Measurements from ENCODE around the gene CHRNA7.

CHRNA7 gene

DNA sequence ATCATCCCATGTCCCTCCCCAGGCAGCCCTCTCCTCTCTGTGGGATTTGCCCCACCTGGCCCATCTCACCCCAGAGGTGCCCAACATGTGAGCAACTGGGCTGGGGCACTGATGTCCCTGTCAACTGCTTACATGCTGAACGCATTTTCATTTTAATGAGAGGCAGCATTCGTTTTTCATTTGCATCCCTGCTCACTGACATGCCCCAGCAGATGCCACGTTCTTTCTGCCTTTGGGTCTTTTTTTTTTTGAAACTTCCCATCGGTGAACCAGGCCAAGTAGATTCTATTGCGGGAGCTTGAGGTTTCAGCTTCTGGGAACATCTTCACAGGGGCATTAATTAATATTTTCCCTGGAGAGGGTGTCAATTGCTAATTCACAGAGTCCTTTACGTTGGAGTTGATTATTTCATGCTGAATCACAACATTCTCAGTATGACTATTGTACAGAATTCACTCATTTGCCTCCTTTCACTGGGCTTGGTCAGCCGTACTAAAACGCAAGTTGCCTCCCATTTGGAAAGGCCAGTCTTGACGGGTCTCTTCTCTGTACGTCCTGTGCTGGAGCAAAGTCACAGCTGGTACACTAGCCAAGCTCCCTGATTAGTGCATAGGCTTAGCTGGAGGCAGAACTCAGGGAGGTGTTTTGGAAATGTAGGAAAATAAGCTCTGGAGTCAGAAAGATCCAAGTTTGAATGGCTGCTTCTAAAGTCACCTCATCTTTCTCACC lies 69.8 kb downstream of the CHRNA7 start:
- no peak overlapping the region for H4K91ac ChIP-seq (ENCODE audit: low read depth, low read length)
- H3K36me3 ChIP-seq (ENCODE audit: control insufficient read depth in 1 of 2, insufficient read depth in 2 of 2, low read length in 2 of 2) = no peaks in the 10 kb centered on the region
- no peak overlapping the region for H3K27ac ChIP-seq (ENCODE audit: low read depth, low read length)
- no peak for DNase-seq
- H3K4ac ChIP-seq (ENCODE audit: low read depth, low read length) = no peak overlapping the region
- H3K4me2 ChIP-seq (ENCODE audit: low read length) = no peak overlapping the region
- no peak overlapping the region for H2BK120ac ChIP-seq (ENCODE audit: insufficient read depth, low read length, poor library complexity)
- no peaks in the 10 kb centered on the region for H3K27me3 ChIP-seq (ENCODE audit: insufficient read depth, low read length)
- H4K8ac ChIP-seq (ENCODE audit: low read depth, low read length) = no peak overlapping the region
- H2BK12ac ChIP-seq (ENCODE audit: low read length) = no peak overlapping the region
- H3K23ac ChIP-seq (ENCODE audit: low read length) = no peak overlapping the region
- no peaks in the 10 kb centered on the region for H3K79me1 ChIP-seq (ENCODE audit: low read length)
- no peak overlapping the region for H4K12ac ChIP-seq (ENCODE audit: low read depth, low read length)
- no peak overlapping the region for H3K4me3 ChIP-seq (ENCODE audit: low read depth, low read length)
- H3K4me1 ChIP-seq (ENCODE audit: control insufficient read depth in 1 of 2, insufficient read depth in 2 of 2, low read length in 2 of 2) = no peaks in the 10 kb centered on the region
- no peak overlapping the region for H3K14ac ChIP-seq (ENCODE audit: low read length)
- no peak overlapping the region for H3K18ac ChIP-seq (ENCODE audit: low read length)
- no peak overlapping the region for H2AFZ ChIP-seq (ENCODE audit: insufficient read depth, low read length, poor library complexity)
- H3K9ac ChIP-seq (ENCODE audit: low read length) = no peak overlapping the region
- no peak overlapping the region for H2AK5ac ChIP-seq (ENCODE audit: low read length)
- no peak overlapping the region for H2BK5ac ChIP-seq (ENCODE audit: low read depth, low read length, poor library complexity)
- H3K79me2 ChIP-seq (ENCODE audit: control insufficient read depth, insufficient read depth, low read length, poor library complexity) = no peaks in the 10 kb centered on the region
- no peaks in the 10 kb centered on the region for H3K9me3 ChIP-seq (ENCODE audit: insufficient read depth, low read depth, low read length)
- WGBS (ENCODE audit: extremely low coverage, insufficient coverage, insufficient read length) = no CpG with 5 or more reads among the region's 10 CpGs

- no peak overlapping the region for H3K23ac ChIP-seq (ENCODE audit: low read length)
- no peak overlapping the region for H3K18ac ChIP-seq (ENCODE audit: low read length)
- no peak overlapping the region for H3K14ac ChIP-seq (ENCODE audit: low read length)
- H3K9me3 ChIP-seq (ENCODE audit: insufficient read depth, low read depth, low read length) = no peaks in the 10 kb centered on the region
- H2BK5ac ChIP-seq (ENCODE audit: low read depth, low read length, poor library complexity) = no peak overlapping the region
- no peak overlapping the region for H2AFZ ChIP-seq (ENCODE audit: insufficient read depth, low read length, poor library complexity)
- no peak overlapping the region for H3K4ac ChIP-seq (ENCODE audit: low read depth, low read length)
- no peak overlapping the region for H3K4me2 ChIP-seq (ENCODE audit: low read length)
- no peak overlapping the region for H4K12ac ChIP-seq (ENCODE audit: low read depth, low read length)
- H4K8ac ChIP-seq (ENCODE audit: low read depth, low read length) = no peak overlapping the region
- H3K36me3 ChIP-seq (ENCODE audit: control insufficient read depth in 1 of 2, insufficient read depth in 2 of 2, low read length in 2 of 2) = no peaks in the 10 kb centered on the region
- H2AK5ac ChIP-seq (ENCODE audit: low read length) = no peak overlapping the region
- H3K79me1 ChIP-seq (ENCODE audit: low read length) = no peaks in the 10 kb centered on the region
- H3K79me2 ChIP-seq (ENCODE audit: control insufficient read depth, insufficient read depth, low read length, poor library complexity) = no peaks in the 10 kb centered on the region
- H2BK120ac ChIP-seq (ENCODE audit: insufficient read depth, low read length, poor library complexity) = no peak overlapping the region
- no CpG with 5 or more reads among the region's 18 CpGs for WGBS (ENCODE audit: extremely low coverage, insufficient coverage, insufficient read length)
- H3K4me1 ChIP-seq (ENCODE audit: control insufficient read depth in 1 of 2, insufficient read depth in 2 of 2, low read length in 2 of 2) = peaks cover 0 to 2% of the 10 kb centered on the region in 2 experiments
- H3K27ac ChIP-seq (ENCODE audit: low read depth, low read length) = no peak overlapping the region
- H3K27me3 ChIP-seq (ENCODE audit: insufficient read depth, low read length) = no peaks in the 10 kb centered on the region
- no peak overlapping the region for H2BK12ac ChIP-seq (ENCODE audit: low read length)
- no peak overlapping the region for H3K9ac ChIP-seq (ENCODE audit: low read length)
- H4K91ac ChIP-seq (ENCODE audit: low read depth, low read length) = no peak overlapping the region
- no peak for DNase-seq
- H3K4me3 ChIP-seq (ENCODE audit: low read depth, low read length) = no peak overlapping the region
Measured at GRCh38 chr15:32104061-32104995, 74.0 kb downstream of the CHRNA7 start.

DNA sequence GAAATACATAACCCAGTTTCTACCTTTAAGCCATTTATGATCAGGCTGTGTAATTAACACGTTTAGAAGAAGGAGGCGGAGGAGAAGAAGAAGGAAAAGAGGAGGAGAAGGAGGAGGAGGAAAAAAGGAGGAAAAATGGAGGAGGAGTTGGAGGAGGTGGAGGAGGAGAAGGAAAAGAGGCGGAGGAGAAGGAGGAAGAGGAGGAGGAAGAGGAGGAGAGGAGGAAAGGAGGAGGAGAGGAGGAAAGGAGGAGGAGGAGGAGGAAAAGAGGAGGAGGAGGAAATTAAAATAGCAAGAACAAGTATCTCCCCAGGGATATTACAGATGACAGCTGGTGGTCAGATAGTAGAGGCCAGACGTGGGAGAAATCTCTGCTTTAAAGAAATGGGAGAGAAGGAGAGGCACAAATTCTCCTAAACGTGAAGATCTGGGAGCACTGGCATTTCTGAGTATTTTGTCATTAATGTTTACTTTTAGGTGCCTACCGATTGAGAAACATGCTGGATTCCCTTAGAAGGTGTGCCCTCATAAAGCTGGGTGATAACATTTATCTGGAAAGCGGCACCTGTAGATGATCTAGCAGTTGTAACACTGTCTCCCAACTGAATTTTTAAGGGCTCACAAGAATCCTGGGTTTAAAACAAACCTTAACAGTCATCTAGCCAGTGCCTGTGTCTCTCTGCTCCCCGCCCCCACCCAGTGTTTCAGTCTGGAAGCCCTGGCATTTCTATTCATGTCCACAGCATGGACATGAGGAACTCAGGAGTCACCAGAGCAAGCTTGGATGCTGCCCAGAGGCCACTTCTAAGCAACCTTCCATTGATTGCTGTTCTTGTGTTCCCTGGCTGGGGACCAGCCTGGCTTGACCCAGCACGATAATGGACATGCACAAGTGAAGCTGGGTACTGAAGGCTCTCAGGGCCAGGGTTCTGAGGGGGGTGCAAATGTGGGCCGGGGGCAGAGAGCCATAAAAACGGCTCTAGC lies 75.2 kb downstream of the CHRNA7 start:
- WGBS (ENCODE audit: extremely low coverage, insufficient coverage, insufficient read length) = 100% methylated on average over 3 of the region's 11 CpGs
- H3K18ac ChIP-seq (ENCODE audit: low read length) = no peak overlapping the region
- H3K4me1 ChIP-seq (ENCODE audit: control insufficient read depth in 1 of 2, insufficient read depth in 2 of 2, low read length in 2 of 2) = peaks cover 0 to 2% of the 10 kb centered on the region in 2 experiments
- no peak overlapping the region for H2BK5ac ChIP-seq (ENCODE audit: low read depth, low read length, poor library complexity)
- no peak overlapping the region for H4K12ac ChIP-seq (ENCODE audit: low read depth, low read length)
- H2BK12ac ChIP-seq (ENCODE audit: low read length) = no peak overlapping the region
- no peak overlapping the region for H4K91ac ChIP-seq (ENCODE audit: low read depth, low read length)
- H3K79me1 ChIP-seq (ENCODE audit: low read length) = no peaks in the 10 kb centered on the region
- H3K4me2 ChIP-seq (ENCODE audit: low read length) = no peak overlapping the region
- H3K23ac ChIP-seq (ENCODE audit: low read length) = no peak overlapping the region
- H3K36me3 ChIP-seq (ENCODE audit: control insufficient read depth in 1 of 2, insufficient read depth in 2 of 2, low read length in 2 of 2) = no peaks in the 10 kb centered on the region
- no peak overlapping the region for H3K27ac ChIP-seq (ENCODE audit: low read depth, low read length)
- H3K9ac ChIP-seq (ENCODE audit: low read length) = no peak overlapping the region
- no peak overlapping the region for H2AK5ac ChIP-seq (ENCODE audit: low read length)
- H2AFZ ChIP-seq (ENCODE audit: insufficient read depth, low read length, poor library complexity) = no peak overlapping the region
- H3K79me2 ChIP-seq (ENCODE audit: control insufficient read depth, insufficient read depth, low read length, poor library complexity) = no peaks in the 10 kb centered on the region
- no peak for DNase-seq
- H3K4me3 ChIP-seq (ENCODE audit: low read depth, low read length) = peak overlapping the region; percentile 14
- H3K4ac ChIP-seq (ENCODE audit: low read depth, low read length) = no peak overlapping the region
- H3K14ac ChIP-seq (ENCODE audit: low read length) = no peak overlapping the region
- H3K27me3 ChIP-seq (ENCODE audit: insufficient read depth, low read length) = no peaks in the 10 kb centered on the region
- no peak overlapping the region for H2BK120ac ChIP-seq (ENCODE audit: insufficient read depth, low read length, poor library complexity)
- no peaks in the 10 kb centered on the region for H3K9me3 ChIP-seq (ENCODE audit: insufficient read depth, low read depth, low read length)
- no peak overlapping the region for H4K8ac ChIP-seq (ENCODE audit: low read depth, low read length)

Measured in trophoblast cell (in vitro differentiated cells and primary cell).